SK-N-SH (cell line): Measurements from ENCODE around the gene NR3C1. TPM values are rescaled to one million over a fixed set of nuclear protein-coding genes. Genes with fewer than 3 reads are reported as not detected.

Source experiments
- CTCF ChIA-PET: fragments of 300-600, 350-600 bp; formaldehyde crosslinking; extraction: SDS; loops from one replicate; lab custom pipeline; 2021; lab: Yijun Ruan, JAX
- POLR2A ChIA-PET: fragments of 350-600 bp; sonication (Branson Sonifier 250); formaldehyde crosslinking; extraction: SDS; loops from one replicate; lab custom pipeline; 2020; ENCODE audit warnings: antibody characterized with exemption, inconsistent platforms; lab: Yijun Ruan, JAX
- DNase-seq: peaks from one replicate; pipeline ENCODE4 v3.0.0; 2012
- H2AFZ ChIP-seq: fragments of 200-600 bp; sonication (generic); 2 replicates; pipeline ENCODE4 v1.8.1; 2016; ENCODE audit warnings: antibody characterized with exemption, mild to moderate bottlenecking, low read depth
- H3F3A ChIP-seq: fragments of 200-600 bp; sonication (generic); replicated peaks from 2 replicates; pipeline ENCODE3; 2016; ENCODE audit warnings: antibody characterized with exemption, mild to moderate bottlenecking; ENCODE audit not compliant: insufficient read depth
- H3K27ac ChIP-seq, 2 experiments: fragments of 200-500 bp in 1 of 2; fragments of 200-600 bp in 1 of 2; sonication (Bioruptor generic) in 1 of 2; sonication (generic), shearing (Covaris generic) in 1 of 2; 2 replicates each; pipeline versions ENCODE4 v1.5.1 to v1.6.1; 2014 to 2016; ENCODE audit warnings: low read depth in 2 of 2, inconsistent platforms in 1 of 2, low read length in 1 of 2, mild to moderate bottlenecking in 1 of 2, mixed read lengths in 1 of 2
- H3K27me3 ChIP-seq: fragments of 200-600 bp; sonication (generic), shearing (Covaris generic); 2 replicates; pipeline ENCODE4 v1.6.1; 2016; ENCODE audit warnings: mixed run types; ENCODE audit not compliant: insufficient read depth
- H3K36me3 ChIP-seq, 2 experiments: fragments of 200-500 bp in 1 of 2; fragments of 200-600 bp in 1 of 2; sonication (Bioruptor generic) in 1 of 2; sonication (generic) in 1 of 2; replicated peaks in 1 of 2; 2 replicates each; pipeline versions ENCODE3 to v1.5.1; 2014 to 2016; ENCODE audit warnings: low read length in 1 of 2, mild to moderate bottlenecking in 1 of 2; ENCODE audit not compliant: insufficient read depth in 2 of 2, control insufficient read depth in 1 of 2
- H3K4me1 ChIP-seq, 2 experiments: fragments of 200-500 bp in 1 of 2; fragments of 200-600 bp in 1 of 2; sonication (Bioruptor generic) in 1 of 2; sonication (generic), shearing (Covaris generic) in 1 of 2; 2 replicates each; pipeline versions ENCODE4 v1.5.1 to v1.6.1; 2014 to 2016; ENCODE audit warnings: low read depth in 1 of 2, low read length in 1 of 2, mixed run types in 1 of 2; ENCODE audit not compliant: insufficient read depth in 2 of 2, control insufficient read depth in 1 of 2
- H3K4me2 ChIP-seq: fragments of 200-600 bp; sonication (generic), shearing (Covaris generic); 2 replicates; pipeline ENCODE4 v1.6.1; 2017; ENCODE audit warnings: mixed run types
- H3K4me3 ChIP-seq, 2 experiments: fragments of 200-500 bp in 1 of 2; fragments of 200-600 bp in 1 of 2; sonication (Bioruptor generic) in 1 of 2; sonication (generic), shearing (Covaris generic) in 1 of 2; 2 replicates each; pipeline versions ENCODE4 v1.5.1 to v1.8.1; 2014 to 2016; ENCODE audit warnings: low read depth in 2 of 2, inconsistent platforms in 1 of 2, low read length in 1 of 2, mild to moderate bottlenecking in 1 of 2, mixed read lengths in 1 of 2, moderate library complexity in 1 of 2
- H3K79me2 ChIP-seq: fragments of 200-600 bp; sonication (generic); 2 replicates; pipeline ENCODE4 v1.8.1; 2017; ENCODE audit warnings: mild to moderate bottlenecking; ENCODE audit not compliant: insufficient read depth
- H3K9ac ChIP-seq: fragments of 200-600 bp; sonication (generic); 2 replicates; pipeline ENCODE4 v1.6.1; 2017; ENCODE audit warnings: mixed run types
- H3K9me2 ChIP-seq: fragments of 200-600 bp; sonication (generic); 2 replicates; pipeline ENCODE4 v1.6.1; 2017; ENCODE audit warnings: mixed run types
- H3K9me3 ChIP-seq: fragments of 200-600 bp; sonication (generic); 2 replicates; pipeline ENCODE4 v1.6.1; 2017; ENCODE audit warnings: mixed run types, mild to moderate bottlenecking, moderate library complexity
- H4K20me1 ChIP-seq: fragments of 200-600 bp; sonication (generic); 2 replicates; pipeline ENCODE4 v1.6.1; 2017; ENCODE audit warnings: mild to moderate bottlenecking, mixed run types; ENCODE audit not compliant: insufficient read depth
- CHD2 ChIP-seq: fragments of 150-350 bp; IDR thresholded peaks from 2 replicates; pipeline ENCODE4 v1.6.1; 2018; ENCODE audit warnings: low read length; ENCODE audit not compliant: partially characterized antibody
- CTCF ChIP-seq: fragments of 200-600 bp; sonication (generic); IDR thresholded peaks from 2 replicates; pipeline ENCODE4 v1.6.1; 2017; ENCODE audit warnings: antibody characterized with exemption, mild to moderate bottlenecking, moderate library complexity
- EP300 ChIP-seq, 2 experiments: IDR thresholded peaks; 2 replicates each; pipeline versions ENCODE4 v1.4.0 to v1.6.1; 2012; ENCODE audit warnings: borderline replicate concordance in 1 of 2, low read depth in 1 of 2, low read length in 1 of 2
- EZH2phosphoT487 ChIP-seq: fragments of 200-600 bp; sonication (generic); IDR thresholded peaks from 2 replicates; pipeline ENCODE4 v1.6.1; 2017; ENCODE audit warnings: low read depth, mixed run types, mild to moderate bottlenecking, antibody characterized with exemption, moderate library complexity, borderline replicate concordance
- FOSL2 ChIP-seq: IDR thresholded peaks from 2 replicates; pipeline ENCODE4 v1.4.0; 2012; ENCODE audit warnings: low read depth, mild to moderate bottlenecking, moderate library complexity, borderline replicate concordance
- FOXM1 ChIP-seq: IDR thresholded peaks from 2 replicates; pipeline ENCODE4 v1.4.0; 2012; ENCODE audit warnings: low read depth, mild to moderate bottlenecking
- JUND ChIP-seq: IDR thresholded peaks from 2 replicates; pipeline ENCODE4 v1.4.0; 2012
- MAX ChIP-seq: IDR thresholded peaks from 2 replicates; pipeline ENCODE4 v1.4.0; 2012; ENCODE audit warnings: low read depth
- MEF2A ChIP-seq: IDR thresholded peaks from 2 replicates; pipeline ENCODE4 v1.4.0; 2012; ENCODE audit warnings: low read depth, borderline replicate concordance
- NFIC ChIP-seq: IDR thresholded peaks from 2 replicates; pipeline ENCODE4 v1.4.0; 2012; ENCODE audit warnings: borderline replicate concordance
- NRF1 ChIP-seq: IDR thresholded peaks from 2 replicates; pipeline ENCODE4 v1.6.1; 2012; ENCODE audit warnings: low read depth, mild to moderate bottlenecking, low read length
- PBX3 ChIP-seq: IDR thresholded peaks from 2 replicates; pipeline ENCODE4; 2012
- POLR2AphosphoS5 ChIP-seq: IDR thresholded peaks from 2 replicates; pipeline ENCODE4 v1.6.1; 2012; ENCODE audit warnings: low read depth, low read length
- RAD21 ChIP-seq: IDR thresholded peaks from 2 replicates; pipeline ENCODE4 v1.6.1; 2012; ENCODE audit warnings: mild to moderate bottlenecking, low read length
- REST ChIP-seq: IDR thresholded peaks from 2 replicates; pipeline ENCODE4 v1.6.1; 2012; ENCODE audit warnings: mild to moderate bottlenecking, low read depth, low read length, moderate library complexity
- RFX5 ChIP-seq: IDR thresholded peaks from 2 replicates; pipeline ENCODE4 v1.6.1; 2012; ENCODE audit warnings: mild to moderate bottlenecking, improper control_type of control experiment, low read length
- SIN3A ChIP-seq: IDR thresholded peaks from 2 replicates; pipeline ENCODE4 v1.6.1; 2012; ENCODE audit warnings: low read depth, mild to moderate bottlenecking, low read length, moderate library complexity, borderline replicate concordance
- SMC3 ChIP-seq: IDR thresholded peaks from 2 replicates; pipeline ENCODE4 v1.6.1; 2012; ENCODE audit warnings: low read depth, low read length, improper control_type of control experiment
- TCF12 ChIP-seq: IDR thresholded peaks from 2 replicates; pipeline ENCODE4 v1.4.0; 2012
- USF1 ChIP-seq: IDR thresholded peaks from 2 replicates; pipeline ENCODE4 v1.4.0; 2012; ENCODE audit warnings: low read depth, borderline replicate concordance
- USF2 ChIP-seq: fragments of 150-350 bp; IDR thresholded peaks from 2 replicates; pipeline ENCODE4 v1.6.1; 2017; ENCODE audit warnings: antibody characterized with exemption, low read length, low read depth, borderline replicate concordance
- WGBS: methylation state at CpG from one replicate; pipeline ENCODE4 v1.1.6; 2017; ENCODE audit warnings: low lambda C conversion rate; 5-methylcytosine and 5-hydroxymethylcytosine counted together
- polyA plus RNA-seq, 3 experiments: library from polyadenylated mRNA; depleted of rRNA; stranded (reverse); fragments of >200 nt; gene quantifications; 2 replicates each; pipeline ENCODE4 v1.2.3, GENCODE V29; 2012

Gene NR3C1
- polyA plus RNA-seq, 1 of the 3 experiments (the other 2 are of a cell fraction): 7.1 TPM

- H3K4me1 ChIP-seq: peaks cover 3 to 9% of the 10 kb centered on the region in 2 experiments; a peak in 2 of 4 replicates
- TF ChIP-seq PBX3 (no peak), RAD21 (no peak), MEF2A (no peak), RFX5 (no peak), CHD2 (no peak), POLR2AphosphoS5 (no peak), JUND (no peak), EZH2phosphoT487 (no peak), EP300 (IDR thresholded peaks at IDR 0.05; ENCODE audit: borderline replicate concordance in 1 of 2, low read depth in 1 of 2, low read length in 1 of 2) (no peak), SMC3 (no peak), FOXM1 (no peak), CTCF (no peak), NFIC (no peak), SIN3A (no peak)
- H3K9me3 ChIP-seq: 0 out of 2 replicates have a peak, but pooled peaks cover 3% of the 10 kb centered on the region
- H3K36me3 ChIP-seq: no peaks in the 10 kb centered on the region
- H3K79me2 ChIP-seq: peaks cover 20% of the 10 kb centered on the region
- H3K9me2 ChIP-seq: no peaks in the 10 kb centered on the region
- no peak overlapping the region for H3K4me3 ChIP-seq
- ChIA-PET CTCF (no interaction called here), POLR2A (no interaction called here)
- no peaks in the 10 kb centered on the region for H3K27me3 ChIP-seq
- 97% methylated on average over 1 of the region's 1 CpG for WGBS
- no peak overlapping the region for H3K4me2 ChIP-seq
- no peak overlapping the region for H3K27ac ChIP-seq
- H4K20me1 ChIP-seq: peaks cover 11% of the 10 kb centered on the region
- H3F3A ChIP-seq: peaks cover 17% of the 10 kb centered on the region
- H2AFZ ChIP-seq: no peak overlapping the region
- no peak overlapping the region for H3K9ac ChIP-seq
- DNase-seq: no peak
Observed at GRCh38 chr5:143406408-143406807, 2.9 kb upstream of the NR3C1 start.

GRCh38 chr5:143405849-143406098 lies 2.3 kb upstream of the NR3C1 start:
- H4K20me1 ChIP-seq: peaks cover 18% of the 10 kb centered on the region
- peak overlapping the region; percentile 75 to 83 for H3K4me3 ChIP-seq
- peak overlapping the region; percentile 100 for H2AFZ ChIP-seq
- peak overlapping the region; percentile 85; the same call in 1 of the 2 replicates for H3K9ac ChIP-seq
- peaks cover 9 to 10% of the 10 kb centered on the region in 2 experiments; a peak in 3 of 4 replicates for H3K4me1 ChIP-seq
- no peak for DNase-seq
- H3K79me2 ChIP-seq: peaks cover 26% of the 10 kb centered on the region
- H3K27me3 ChIP-seq: no peaks in the 10 kb centered on the region
- WGBS: 72% methylated on average over 3 of the region's 3 CpGs
- CTCF ChIA-PET: no interaction called here
- peaks cover 17% of the 10 kb centered on the region for H3F3A ChIP-seq
- H3K36me3 ChIP-seq: no peaks in the 10 kb centered on the region
- POLR2A ChIA-PET: no interaction called here
- H3K4me2 ChIP-seq: peak overlapping the region; percentile 99
- H3K27ac ChIP-seq: peak overlapping the region; percentile 94 to 99
- H3K9me2 ChIP-seq: no peaks in the 10 kb centered on the region
- 0 out of 2 replicates have a peak, but pooled peaks cover 3% of the 10 kb centered on the region for H3K9me3 ChIP-seq
- TF ChIP-seq NRF1: no peak
- TF ChIP-seq EP300 (IDR thresholded peaks at IDR 0.05; ENCODE audit: borderline replicate concordance in 1 of 2, low read depth in 1 of 2, low read length in 1 of 2): no peak
- no peak for TF ChIP-seq POLR2AphosphoS5
- TF ChIP-seq USF2: no peak
- no peak for TF ChIP-seq MAX
- no peak for TF ChIP-seq FOSL2
- no peak for TF ChIP-seq NFIC
- no peak for TF ChIP-seq USF1
- TF ChIP-seq MEF2A: no peak
- TF ChIP-seq TCF12: no peak
- no peak for TF ChIP-seq REST
